GM19455 (cell line): Measurements from ENCODE around the gene FOXI1.
"Not testable (repeated sequence)": the region's sequence is repeated elsewhere in the genome, so short reads cannot be mapped to it uniquely, and the experiment has no call there.

Experiments used
- ATAC-seq: cut with Tn5 transposase; IDR thresholded peaks from one replicate; pipeline ENCODE4 v1.9.1; 2021; ENCODE audit not compliant: unreplicated experiment

Gene FOXI1

GRCh38 chr5:170126061-170126460 is 20.4 kb downstream of the FOXI1 start:
- no peak for ATAC-seq

GRCh38 chr5:170126626-170127025 is 20.9 kb downstream of the FOXI1 start:
- ATAC-seq: no peak

- no peak for ATAC-seq
Observed at GRCh38 chr5:170131235-170131634, 25.5 kb downstream of the FOXI1 start.

- ATAC-seq: no peak
Observed at GRCh38 chr5:170132269-170132975, 26.7 kb downstream of the FOXI1 start.

- ATAC-seq: no peak
Observed at GRCh38 chr5:170132976-170133448, 27.3 kb downstream of the FOXI1 start.

- no peak for ATAC-seq
Observed at GRCh38 chr5:170135796-170136490, 30.2 kb downstream of the FOXI1 start.

GRCh38 chr5:170136506-170136905 is 30.8 kb downstream of the FOXI1 start:
- ATAC-seq: no peak

GRCh38 chr5:170137694-170138214 is 32.1 kb downstream of the FOXI1 start:
- ATAC-seq: no peak

- ATAC-seq: no peak
Observed at GRCh38 chr5:170138273-170138672, 32.6 kb downstream of the FOXI1 start.

- no peak for ATAC-seq
Observed at GRCh38 chr5:170139786-170140335, 34.2 kb downstream of the FOXI1 start.

GRCh38 chr5:170141196-170141595 is 35.5 kb downstream of the FOXI1 start:
- ATAC-seq: not testable (repeated sequence)

GRCh38 chr5:170141636-170142035 is 35.9 kb downstream of the FOXI1 start:
- no peak for ATAC-seq

GRCh38 chr5:170142196-170142595 is 36.5 kb downstream of the FOXI1 start:
- ATAC-seq: no peak

GRCh38 chr5:170143091-170143490 is 37.4 kb downstream of the FOXI1 start:
- no peak for ATAC-seq

GRCh38 chr5:170143710-170144109 is 38.0 kb downstream of the FOXI1 start:
- no peak for ATAC-seq

GRCh38 chr5:170144286-170145023 is 38.8 kb downstream of the FOXI1 start:
- ATAC-seq: no peak

- no peak for ATAC-seq
Observed at GRCh38 chr5:170145462-170145861, 39.8 kb downstream of the FOXI1 start.

GRCh38 chr5:170147051-170147752 is 41.5 kb downstream of the FOXI1 start:
- ATAC-seq: no peak

- ATAC-seq: no peak
Observed at GRCh38 chr5:170147753-170148264, 42.1 kb downstream of the FOXI1 start.

GRCh38 chr5:170148430-170149205 is 42.9 kb downstream of the FOXI1 start:
- no peak for ATAC-seq
